NCI-H2196 treated with DMSO at 0.1 percent for 48 hours (cell line): ENCODE results near the gene ETV3.
A peak's percentile ranks its signal among the peaks of the same experiment; 100 is the strongest.
"Not testable (repeated sequence)": the region's sequence is repeated elsewhere in the genome, so short reads cannot be mapped to it uniquely, and the experiment has no call there.

ENCODE experiments used
- DNase-seq: peaks from one replicate; lab custom pipeline; 2025; ENCODE audit not compliant: unreplicated experiment; lab: John Stamatoyannopoulos, UW

ETV3 gene

DNA sequence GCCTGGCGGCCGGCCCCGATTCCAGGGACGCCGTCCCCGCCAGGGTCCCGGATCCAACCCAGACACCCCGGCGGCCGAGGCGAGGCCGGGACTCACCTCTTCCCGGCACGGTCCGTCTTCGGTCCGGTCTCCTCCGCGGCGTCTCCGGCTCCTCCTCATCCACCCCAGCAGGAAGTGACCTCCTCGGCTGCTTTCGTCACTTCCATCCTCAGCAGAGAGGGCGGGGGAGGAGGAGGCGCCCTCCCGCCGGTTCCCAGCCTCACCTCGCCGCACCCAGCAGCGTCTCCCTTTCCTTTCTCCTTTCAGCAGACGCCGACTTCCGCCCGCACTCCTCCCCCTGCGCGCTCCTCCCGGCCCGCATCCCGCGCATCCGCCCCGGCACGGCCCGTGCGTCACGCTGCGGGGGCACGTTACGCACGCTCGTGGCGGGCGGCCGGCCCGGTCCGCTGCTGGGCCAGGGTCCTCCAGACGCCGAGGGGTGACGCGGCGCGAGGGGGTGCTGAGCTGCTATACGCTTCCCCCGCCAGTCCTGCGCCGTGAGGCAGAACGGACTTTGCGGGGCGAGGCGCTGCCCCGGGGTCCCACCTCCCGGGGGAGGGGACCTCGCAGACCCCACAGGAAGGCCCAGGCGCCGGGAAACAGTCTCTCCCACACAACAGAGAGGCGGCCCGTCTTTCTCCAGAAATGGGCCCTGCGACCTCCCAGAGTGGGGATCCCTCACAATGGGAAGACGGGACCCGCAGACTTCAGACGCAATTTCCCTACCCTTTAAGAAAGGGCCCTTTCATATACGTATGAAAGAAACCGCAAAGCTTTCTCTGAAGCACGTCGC, at the start of gene ETV3:
Gene ETV3 (minus strand): TSS at position 176 of the 832 bp plus-strand sequence. CDS start 2,043 bp downstream, outside the sequence.
- peak; percentile 86 for DNase-seq

DNA sequence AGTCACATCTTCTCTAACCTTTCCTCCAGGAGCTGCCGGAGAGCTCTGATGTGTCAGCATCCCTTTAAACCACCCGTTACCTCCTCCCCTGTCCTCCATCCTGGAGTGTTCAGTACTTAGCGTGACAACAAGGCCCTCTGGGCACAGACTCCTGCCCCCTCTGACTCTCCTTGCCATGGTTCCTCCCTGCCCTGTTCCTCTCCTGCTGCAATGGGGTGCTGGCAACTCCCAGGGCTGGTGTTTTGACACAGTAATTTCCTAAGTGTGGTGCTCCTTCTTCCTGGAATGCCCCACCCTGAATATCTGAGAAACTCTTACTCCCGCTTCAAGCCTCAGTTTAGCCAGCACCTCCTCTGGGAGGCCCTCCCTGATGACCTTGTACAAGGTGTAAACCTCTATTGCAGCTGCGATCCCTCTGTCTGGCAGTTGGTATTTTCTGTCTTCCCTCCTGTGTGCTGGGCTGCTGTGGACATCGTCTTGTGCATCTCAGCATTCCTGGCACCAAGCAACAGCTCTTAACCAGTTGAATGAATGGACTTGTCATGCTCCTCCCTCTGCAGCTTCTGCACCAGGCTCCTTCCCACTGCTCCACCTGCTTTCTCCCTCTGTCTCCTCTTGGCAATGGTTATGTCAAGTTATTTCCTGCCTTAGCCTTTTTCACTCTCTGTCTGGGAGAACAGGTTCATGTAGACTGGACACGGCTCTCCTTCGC, 48.2 kb upstream of the ETV3 start:
- DNase-seq: no peak

DNA sequence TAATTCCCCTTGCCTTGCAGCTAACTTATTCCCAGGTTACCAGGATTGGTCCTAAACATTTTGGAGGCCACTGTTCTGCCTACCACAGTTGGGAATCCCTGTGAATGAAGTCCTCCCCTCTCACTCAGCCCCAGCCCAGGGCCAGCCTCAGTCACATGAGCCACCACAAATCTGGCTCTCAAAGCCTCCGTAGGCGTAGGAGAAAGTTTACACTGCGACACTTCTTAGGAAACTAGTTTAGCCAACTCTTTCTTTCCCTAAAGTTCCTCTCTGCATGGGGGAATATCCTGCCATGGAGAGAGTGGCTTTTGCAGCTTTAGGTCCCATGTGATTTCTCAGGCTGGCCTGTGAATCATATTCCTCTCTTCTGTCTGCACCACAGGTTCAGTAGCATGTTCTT, 45.7 kb upstream of the ETV3 start:
- DNase-seq: no peak

DNA sequence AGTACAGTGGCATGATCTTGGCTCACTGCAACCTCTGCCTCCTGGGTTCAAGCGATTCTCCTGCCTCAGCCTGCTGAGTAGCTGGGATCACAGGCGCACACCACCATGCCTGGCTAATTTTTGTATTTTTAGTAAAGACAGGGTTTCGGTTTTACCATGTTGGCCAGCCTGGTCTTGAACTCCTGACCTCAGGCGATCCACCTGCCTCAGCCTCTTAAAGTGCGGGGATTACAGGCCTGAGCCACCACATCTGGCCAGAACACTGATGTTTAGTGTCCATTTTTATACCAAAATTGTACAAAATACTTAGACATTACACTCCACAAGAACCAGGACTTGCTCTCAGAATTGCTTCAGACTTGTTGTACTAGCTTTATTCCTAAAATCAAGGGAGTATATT, 44.2 kb upstream of the ETV3 start:
- DNase-seq: not testable (repeated sequence)

DNA sequence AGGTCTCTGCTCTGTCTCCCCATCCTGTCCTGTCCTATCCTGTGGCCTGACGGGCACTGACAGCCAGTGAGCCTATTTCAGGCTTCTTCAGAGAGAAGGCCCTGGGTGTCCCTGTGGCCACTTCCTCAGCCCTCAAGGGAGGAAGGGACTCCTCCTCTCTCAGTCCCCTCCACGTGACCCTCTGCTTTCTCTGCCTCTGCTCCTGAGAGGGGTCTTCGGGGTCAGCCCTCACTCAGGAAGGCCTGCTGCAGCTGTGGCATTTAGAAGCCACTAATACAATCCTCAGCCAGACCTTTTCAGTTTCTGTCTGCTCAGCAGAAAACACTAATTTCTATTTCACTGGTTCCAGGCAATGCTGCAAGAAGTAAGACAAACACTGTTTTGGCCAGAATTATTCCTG, 43.6 kb upstream of the ETV3 start:
- no peak for DNase-seq

DNA sequence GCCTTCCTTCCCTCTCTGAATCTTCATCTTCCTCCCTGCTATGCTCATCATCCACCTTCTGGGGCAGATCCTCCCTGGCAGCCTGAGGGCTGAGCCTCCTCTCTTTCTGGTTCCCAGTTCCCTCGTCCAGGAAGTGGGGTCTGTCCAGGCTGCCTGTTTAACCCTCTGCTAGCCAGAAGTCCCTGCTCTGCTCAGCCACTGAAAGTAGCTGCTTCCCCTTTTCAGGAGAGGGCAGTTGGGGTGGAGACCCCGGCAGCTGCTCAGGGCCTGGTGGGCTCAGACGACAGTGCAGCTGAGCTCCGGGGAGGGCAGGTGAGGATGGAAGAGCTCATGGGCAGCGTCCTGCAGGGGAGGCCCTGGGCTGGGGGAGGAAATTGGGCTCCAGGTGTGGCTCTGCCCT, 43.1 kb upstream of the ETV3 start:
- DNase-seq: no peak

DNA sequence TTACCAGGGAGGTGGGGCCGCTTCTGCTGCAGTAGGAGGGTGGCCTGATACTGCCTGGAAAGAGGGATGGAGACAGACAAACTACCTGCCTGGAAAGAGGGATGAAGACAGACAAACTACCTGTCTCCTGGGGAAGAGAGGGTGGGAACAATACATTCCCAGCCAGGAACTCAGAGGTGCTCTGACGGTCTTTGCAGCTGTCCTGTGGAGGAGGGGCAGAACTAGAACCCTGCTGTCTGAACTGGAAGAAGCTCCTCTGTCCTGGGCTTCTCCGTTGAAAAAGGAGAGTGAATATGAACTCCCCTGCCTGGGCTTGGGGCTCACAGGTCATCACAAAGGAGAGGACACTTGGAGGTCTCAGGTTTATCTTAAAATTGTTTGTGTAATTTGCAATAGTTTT, 40.3 kb upstream of the ETV3 start:
- no peak for DNase-seq

DNA sequence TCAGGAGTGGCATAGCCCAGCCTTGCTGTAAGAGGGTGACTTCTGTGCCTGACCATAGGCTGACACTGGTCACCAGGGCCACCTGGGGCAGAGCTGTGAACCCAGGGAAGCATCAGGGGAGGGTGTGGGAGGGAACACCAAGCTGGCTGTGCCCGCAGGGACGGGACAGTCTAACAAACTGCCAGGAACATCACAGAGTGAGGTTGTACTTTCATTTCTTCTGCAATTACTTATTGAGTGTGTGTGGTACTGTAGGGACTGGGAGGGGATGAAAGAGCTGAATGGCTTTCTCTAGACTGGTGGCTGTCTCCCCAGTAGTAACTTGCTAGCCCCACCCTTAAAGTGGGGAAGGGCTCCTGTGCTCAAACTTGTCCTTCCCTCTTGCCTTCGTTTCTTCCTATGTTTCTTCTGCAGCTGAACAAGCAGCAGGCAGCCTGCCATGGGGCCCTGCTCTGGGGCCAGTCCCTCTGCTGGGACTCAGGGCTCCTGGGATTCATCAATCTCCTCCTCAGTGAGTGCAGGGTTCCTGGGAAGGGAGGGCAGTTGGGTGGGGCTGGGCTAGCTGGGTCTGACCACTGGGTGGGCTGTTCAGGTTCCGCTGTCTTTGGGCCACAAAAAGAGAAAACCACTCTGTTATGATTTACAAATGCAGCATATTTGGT, 39.7 kb upstream of the ETV3 start:
- no peak for DNase-seq

DNA sequence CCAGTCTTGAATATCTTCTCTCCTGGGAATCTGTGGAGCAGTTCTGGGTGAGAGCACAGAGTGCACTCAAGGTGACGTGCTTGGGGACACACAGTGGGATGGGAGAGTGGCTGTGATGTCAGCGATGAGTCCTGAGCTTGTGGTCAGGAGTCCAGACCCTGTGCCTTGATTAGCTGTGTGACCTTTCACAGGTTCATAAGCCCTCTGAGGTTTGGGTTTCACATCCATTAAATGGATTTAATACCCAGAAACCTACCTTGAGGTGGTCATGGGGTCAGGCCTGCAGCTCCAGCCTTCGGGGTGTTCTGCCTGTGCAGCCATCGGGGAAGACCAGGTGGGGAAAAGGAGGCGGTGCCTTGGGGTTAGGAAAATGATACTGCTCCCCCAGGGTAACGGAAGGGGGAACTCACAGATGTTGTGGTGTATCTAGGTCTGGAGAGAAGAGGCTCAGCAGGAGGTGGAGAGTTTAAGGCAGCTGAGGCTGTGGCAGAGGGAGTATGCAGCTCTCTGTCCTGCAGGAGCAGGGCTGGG, 38.5 kb upstream of the ETV3 start:
- no peak for DNase-seq

DNA sequence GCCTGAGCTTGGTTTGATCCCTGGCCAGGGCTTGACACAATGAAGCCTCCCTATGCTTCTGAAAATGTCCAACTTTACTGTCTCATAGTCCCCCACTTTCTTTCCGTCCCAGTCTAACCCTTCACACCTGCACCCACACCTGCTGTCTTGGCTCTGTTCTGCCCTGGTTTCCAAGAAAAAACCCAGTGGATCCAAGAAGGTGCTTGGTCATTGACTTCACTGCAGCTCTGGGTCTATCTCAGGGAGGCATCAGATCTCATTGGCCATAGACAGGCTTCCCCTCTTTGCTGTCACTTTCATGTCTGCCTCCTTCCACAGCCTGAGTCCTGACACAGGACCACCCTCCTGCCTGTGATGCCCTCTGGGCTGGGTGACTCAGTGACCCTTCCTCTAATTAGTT, 37.8 kb upstream of the ETV3 start:
- no peak for DNase-seq

DNA sequence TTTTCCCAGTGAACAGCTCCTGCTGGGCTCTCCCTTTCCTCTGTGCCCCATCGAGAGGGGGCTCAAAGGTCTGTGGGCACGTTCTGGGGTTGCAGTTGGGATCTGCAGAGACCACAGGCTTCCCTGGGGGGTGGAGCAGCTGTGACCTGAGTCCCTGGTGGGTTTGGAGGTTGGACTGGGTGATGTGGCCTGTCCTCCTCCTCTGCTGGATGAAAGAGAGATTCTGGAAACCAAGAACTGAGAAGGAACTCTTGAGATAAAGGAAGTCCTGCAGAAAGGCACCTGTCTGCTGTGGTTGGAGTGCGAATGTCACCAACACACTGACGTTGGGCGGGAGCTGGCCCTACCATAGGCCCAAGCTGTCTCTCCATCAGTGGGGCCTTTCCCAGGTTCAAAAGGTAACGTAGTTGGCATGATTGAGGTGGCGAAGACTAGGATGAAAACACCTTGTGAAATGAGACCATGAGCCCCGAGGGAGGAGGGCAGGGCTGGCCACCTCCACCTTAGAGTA, 35.8 kb upstream of the ETV3 start:
- no peak for DNase-seq

DNA sequence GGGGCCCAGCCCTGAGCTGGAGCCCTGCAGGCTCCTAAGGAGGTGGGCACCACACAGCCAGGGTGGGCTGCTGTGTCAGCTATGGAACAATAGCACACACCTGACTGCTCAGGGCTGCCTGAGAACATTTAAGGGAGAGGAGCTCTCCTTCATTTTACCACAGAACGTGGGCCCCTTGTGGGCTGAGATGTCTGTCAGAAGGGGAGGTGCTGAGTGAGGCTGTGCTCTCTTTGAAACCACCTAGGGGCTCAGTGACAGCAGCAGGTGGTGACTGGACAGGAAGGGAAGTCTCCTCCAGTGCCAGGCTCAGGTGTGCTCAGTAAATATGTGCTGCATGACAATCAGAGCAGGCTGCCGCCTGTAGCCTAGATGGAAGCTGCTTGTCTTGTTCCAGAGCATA, 35.0 kb upstream of the ETV3 start:
- not testable (repeated sequence) for DNase-seq

DNA sequence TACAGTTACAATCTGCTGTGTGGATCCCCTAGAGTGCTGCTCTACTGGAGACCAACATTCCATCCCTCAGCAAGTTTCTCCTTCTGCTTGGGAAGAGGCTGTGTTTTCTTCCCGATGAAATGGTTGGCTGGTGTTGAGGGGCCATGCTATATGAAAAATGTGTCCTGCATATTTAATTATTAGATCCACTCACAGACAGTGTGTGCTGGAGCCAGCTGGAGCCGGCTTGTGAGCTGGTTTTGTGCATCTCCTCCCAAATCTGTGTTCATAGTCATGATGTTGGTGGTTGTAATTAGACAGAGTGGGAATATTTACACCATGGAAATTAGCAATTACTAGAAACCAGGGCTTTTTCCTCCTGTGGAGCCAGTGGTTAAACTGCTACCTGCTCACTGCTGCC, 34.4 kb upstream of the ETV3 start:
- DNase-seq: not testable (repeated sequence)

DNA sequence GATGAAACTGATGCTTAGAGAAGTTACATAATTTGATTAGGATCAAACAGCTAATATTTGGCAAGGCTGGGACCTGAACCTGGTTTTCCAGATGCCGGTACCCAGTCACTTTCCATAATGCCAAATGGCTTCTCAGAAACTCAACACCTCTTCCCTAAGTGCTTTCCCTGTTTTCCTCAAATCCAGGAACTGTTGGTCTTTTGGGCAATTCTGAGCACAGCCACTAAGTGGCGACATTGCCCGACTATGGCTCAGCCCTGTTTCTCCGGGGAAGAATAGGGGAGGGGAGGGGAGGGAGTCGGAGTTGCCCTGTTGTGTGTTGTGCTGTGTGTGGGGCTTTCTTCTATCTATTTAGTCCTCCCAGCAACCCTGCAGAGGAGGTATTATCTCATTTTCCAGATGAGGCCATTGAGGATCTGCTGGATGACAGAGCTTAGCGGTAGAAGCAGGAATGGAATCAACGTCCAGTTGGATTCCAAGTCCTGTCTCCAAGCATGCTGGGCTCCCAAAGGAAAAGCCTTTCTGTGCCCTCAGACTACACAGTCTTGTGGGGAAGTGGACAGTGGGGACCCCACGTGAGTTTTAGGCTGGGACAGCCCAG, 33.8 kb upstream of the ETV3 start:
- DNase-seq: not testable (repeated sequence)

DNA sequence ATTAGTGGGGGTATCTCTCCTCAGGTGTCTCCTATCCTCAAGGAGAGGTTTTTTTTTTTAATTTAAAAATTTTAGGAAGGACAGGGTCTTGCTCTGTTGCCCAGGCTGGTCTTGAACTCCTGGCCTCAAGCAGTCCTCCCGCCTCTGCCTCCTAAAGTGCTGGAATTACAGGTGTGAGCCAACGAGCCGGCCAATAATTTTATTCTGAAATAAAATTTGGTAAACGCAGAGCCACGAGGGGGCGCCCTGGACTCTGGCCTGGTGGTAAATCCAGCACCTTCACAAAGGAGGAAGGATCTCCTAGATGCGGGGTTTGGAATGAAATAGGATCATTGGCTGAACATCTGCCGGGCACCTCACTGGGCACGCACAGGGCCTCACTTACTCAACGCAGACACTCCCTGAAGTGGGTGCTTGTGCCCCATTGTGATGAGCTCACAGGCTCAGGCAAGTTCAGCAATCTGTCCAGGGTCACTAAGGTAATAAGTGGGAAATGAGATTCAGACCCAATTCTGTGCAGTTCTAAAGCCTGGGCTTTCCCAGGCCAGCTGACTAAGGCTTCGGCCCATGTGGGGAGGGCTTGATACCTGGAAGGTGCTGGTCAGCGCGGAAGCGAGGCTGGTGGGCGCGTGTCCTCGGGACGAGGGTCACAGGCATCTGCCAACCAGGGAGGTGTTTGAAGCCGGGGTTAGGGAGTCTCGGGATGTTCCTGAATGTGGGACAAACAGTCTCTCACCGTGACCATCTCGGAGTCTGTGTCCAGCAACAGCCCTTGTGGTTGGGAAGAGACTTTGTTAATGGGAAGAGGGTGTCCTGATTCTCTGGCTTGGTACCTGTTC, 32.7 kb upstream of the ETV3 start:
- DNase-seq: peak; percentile 24

DNA sequence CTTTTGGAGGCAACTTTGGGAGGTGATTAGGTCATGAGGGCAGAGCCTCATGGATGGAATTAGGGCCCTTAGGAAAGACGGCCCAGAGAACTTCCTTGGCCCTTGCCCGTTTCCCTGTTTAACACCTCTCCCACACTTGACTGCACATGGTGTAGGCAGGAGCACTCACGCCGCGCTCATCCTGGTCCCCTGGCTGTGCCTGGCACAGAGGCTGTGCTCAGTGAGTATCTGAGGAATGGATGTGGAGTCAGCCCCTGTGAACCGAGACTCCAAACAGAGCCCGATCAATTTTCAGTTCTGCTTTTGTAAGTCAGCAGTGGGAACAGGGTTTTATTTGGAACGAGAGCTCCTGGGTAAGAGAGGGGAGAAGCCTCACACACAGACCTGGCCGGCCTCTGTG, 29.8 kb upstream of the ETV3 start:
- DNase-seq: no peak

DNA sequence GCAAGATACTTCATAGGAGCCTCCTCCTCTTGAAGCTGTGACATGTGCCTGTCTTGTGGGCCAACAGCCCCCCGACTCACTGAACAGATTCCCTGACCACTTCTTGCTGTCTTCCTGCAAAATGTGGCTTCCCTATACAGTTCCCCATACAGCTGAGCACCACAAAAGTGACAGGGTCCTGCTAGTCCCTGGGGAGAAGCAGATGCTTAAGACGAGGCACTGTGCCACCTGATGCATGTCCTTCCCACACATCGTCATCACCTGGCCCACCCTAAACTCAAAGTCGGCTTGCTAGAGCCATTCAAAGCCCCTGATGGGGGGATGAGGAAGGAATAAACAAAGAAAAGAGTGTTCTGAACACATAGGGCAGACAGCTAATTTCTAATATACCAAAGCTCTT, 29.2 kb upstream of the ETV3 start:
- no peak for DNase-seq

DNA sequence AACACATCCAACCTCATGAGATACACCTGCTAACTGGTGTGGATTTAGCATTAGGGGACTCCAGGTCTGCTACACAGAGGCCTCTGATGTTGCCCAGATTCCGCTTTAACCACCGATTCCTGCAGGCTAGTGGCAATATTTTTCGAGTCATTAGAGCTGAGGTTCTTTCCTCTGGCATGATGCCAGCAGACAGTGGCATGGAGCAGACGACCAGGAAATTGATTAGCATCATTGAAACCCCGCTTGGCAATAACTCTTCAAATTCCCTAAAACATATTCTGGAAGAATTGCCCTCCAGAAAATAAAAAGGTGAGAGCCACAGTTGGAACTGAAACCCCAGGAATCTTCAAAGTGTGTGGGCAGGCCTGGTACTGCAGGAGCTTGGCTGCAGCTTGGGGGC, 28.4 kb upstream of the ETV3 start:
- no peak for DNase-seq

DNA sequence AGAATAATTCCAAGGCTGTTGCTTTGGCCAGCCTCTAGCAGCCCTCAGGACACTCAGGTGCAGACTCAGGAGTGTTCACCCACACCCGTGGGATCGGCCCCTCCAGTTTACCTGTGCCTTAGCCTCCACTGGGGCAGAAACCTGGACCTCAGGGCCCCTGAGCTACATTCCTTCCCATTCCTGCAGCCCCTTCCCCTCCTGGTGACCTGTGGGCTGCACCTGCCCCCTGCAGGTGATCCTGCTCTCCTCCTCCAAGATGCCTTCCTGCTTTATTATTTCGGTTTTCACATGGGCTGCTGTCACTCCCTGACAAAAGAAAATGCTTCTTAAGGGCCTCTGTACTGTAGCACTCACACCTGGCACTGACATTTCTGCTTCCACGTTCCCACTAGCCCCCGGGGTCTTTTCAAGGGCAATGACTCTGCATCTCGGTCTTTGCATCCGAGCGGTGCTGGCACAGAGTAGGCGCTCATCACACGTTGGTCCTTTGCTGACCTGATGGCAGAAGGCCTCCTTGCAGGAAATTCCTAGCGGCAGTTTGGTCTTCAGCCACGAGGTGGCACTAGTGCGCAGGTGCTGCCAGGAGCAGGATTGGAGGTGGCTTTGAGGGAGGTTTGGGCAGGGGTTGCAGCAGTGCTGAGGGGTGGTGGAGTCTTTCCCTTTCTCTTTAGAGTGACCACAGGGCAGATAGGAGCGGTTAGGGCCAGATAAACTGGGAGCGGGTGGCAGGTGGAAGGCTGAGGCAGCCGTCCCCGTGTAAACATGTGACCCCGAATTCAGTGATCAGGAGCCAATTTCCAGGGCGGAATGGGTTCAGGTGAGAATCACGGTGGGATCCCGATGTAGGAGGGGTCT, 25.3 kb upstream of the ETV3 start:
- DNase-seq: peak; percentile 5
